Calu3 (cell line): ENCODE data around the gene HNRNPUL2. TPM values are rescaled to one million over a fixed set of nuclear protein-coding genes. Genes with fewer than 3 reads are reported as not detected.
A peak's percentile ranks its signal among the peaks of the same experiment; 100 is the strongest.

ENCODE experiments used
- BruUV-seq: library from RNA; stranded (reverse); fragments of 400-500 nt; replicated peaks from 2 replicates; lab custom pipeline; 2021; lab: Mats Ljungman, UMichigan
- CTCF ChIA-PET: fragments of 300-600 bp; sonication (Branson Sonifier 250); formaldehyde crosslinking; loops from one replicate; lab custom pipeline; 2022; ENCODE audit warnings: antibody characterized with exemption; lab: Charles Lee
- DNase-seq: peaks from one replicate; pipeline ENCODE4 v3.0.0; 2022
- H3K27ac Mint-ChIP-seq: one replicate; pipeline ENCODE4 v1.8.0; 2022; ENCODE audit warnings: mixed read lengths; ENCODE audit not compliant: unreplicated experiment
- H3K27me3 Mint-ChIP-seq: one replicate; pipeline ENCODE4 v1.8.0; 2022; ENCODE audit warnings: mixed read lengths; ENCODE audit not compliant: unreplicated experiment
- H3K36me3 Mint-ChIP-seq: one replicate; pipeline ENCODE4 v1.8.0; 2022; ENCODE audit warnings: mild to moderate bottlenecking, moderate library complexity, mixed read lengths; ENCODE audit not compliant: insufficient read depth, unreplicated experiment
- H3K4me1 Mint-ChIP-seq: one replicate; pipeline ENCODE4 v1.8.0; 2022; ENCODE audit warnings: mild to moderate bottlenecking, low read depth, mixed read lengths; ENCODE audit not compliant: unreplicated experiment
- H3K4me3 Mint-ChIP-seq: one replicate; pipeline ENCODE4 v1.8.0; 2022; ENCODE audit warnings: mild to moderate bottlenecking, low read depth, moderate library complexity, mixed read lengths; ENCODE audit not compliant: unreplicated experiment
- H3K9me3 Mint-ChIP-seq: one replicate; pipeline ENCODE4 v1.8.0; 2022; ENCODE audit warnings: low read depth, mixed read lengths; ENCODE audit not compliant: unreplicated experiment
- CTCF ChIP-seq: fragments of 200-600 bp; IDR thresholded peaks from one replicate; pipeline ENCODE4 v1.8.0; 2022; ENCODE audit warnings: antibody characterized with exemption; ENCODE audit not compliant: unreplicated experiment
- intact Hi-C: fragments of 100-400 bp; cut with micrococcal nuclease; formaldehyde crosslinking; loops from one replicate; pipeline ENCODE4 v1.10.0; 2022; ENCODE audit not compliant: unreplicated experiment
- total RNA-seq: library from RNA; stranded (reverse); gene quantifications from 2 replicates; pipeline ENCODE4 v1.2.3, GENCODE V29; 2022

HNRNPUL2 gene
- total RNA-seq, 1 experiment from 2014 or later, result 52.7 TPM

- CTCF ChIA-PET, result no interaction called here
- BruUV-seq, result no TSS peak
- Mint-ChIP-seq H3K9me3 (no peaks in the 10 kb centered on the region), H3K4me1 (peaks cover 44% of the 10 kb centered on the region), H3K36me3 (peaks cover 95% of the 10 kb centered on the region), H3K4me3 (no peak overlapping the region), H3K27me3 (no peaks in the 10 kb centered on the region), H3K27ac (no peak overlapping the region)
- DNase-seq, result no peak
- no peak for TF ChIP-seq CTCF
- intact Hi-C loops, result no loop called here
Measured at GRCh38 chr11:62716816-62717215, 10.4 kb downstream of the HNRNPUL2 start.

GRCh38 chr11:62716206-62716605 lies 11.1 kb downstream of the HNRNPUL2 start:
- no TSS peak for BruUV-seq
- Mint-ChIP-seq H3K36me3 (peaks cover 95% of the 10 kb centered on the region), H3K27ac (no peak overlapping the region), H3K9me3 (no peaks in the 10 kb centered on the region), H3K4me3 (no peak overlapping the region), H3K27me3 (no peaks in the 10 kb centered on the region), H3K4me1 (peaks cover 44% of the 10 kb centered on the region)
- DNase-seq, result no peak
- intact Hi-C loops, result no loop called here
- no peak for TF ChIP-seq CTCF
- CTCF ChIA-PET, result interaction anchor here (1.3 kb wide), 1 partner anchor 11 kb away, joined by 3 read pairs; the partner anchor contains the start of gene HNRNPUL2

GRCh38 chr11:62715150-62716130 lies 11.8 kb downstream of the HNRNPUL2 start:
- Mint-ChIP-seq H3K27me3 (no peaks in the 10 kb centered on the region), H3K9me3 (no peaks in the 10 kb centered on the region), H3K27ac (no peak overlapping the region), H3K36me3 (peaks cover 98% of the 10 kb centered on the region), H3K4me3 (no peak overlapping the region), H3K4me1 (peaks cover 44% of the 10 kb centered on the region)
- no TSS peak for BruUV-seq
- DNase-seq, result no peak
- TF ChIP-seq CTCF, result no peak
- CTCF ChIA-PET, result interaction anchor here (1.3 kb wide), 1 partner anchor 12 kb away, joined by 3 read pairs; the partner anchor contains the start of gene HNRNPUL2
- intact Hi-C loops, result no loop called here

- Mint-ChIP-seq H3K4me3 (peak overlapping the region; percentile 64), H3K27ac (peak overlapping the region; percentile 95), H3K36me3 (peaks cover 98% of the 10 kb centered on the region), H3K4me1 (peaks cover 48% of the 10 kb centered on the region), H3K27me3 (no peaks in the 10 kb centered on the region), H3K9me3 (no peaks in the 10 kb centered on the region)
- peak; percentile 69 for DNase-seq
- TF ChIP-seq CTCF, result no peak
- BruUV-seq, result no TSS peak
- CTCF ChIA-PET, result interaction anchor here (1.0 to 1.4 kb wide), 2 partner anchors 73 to 92 kb away, joined by 3 read pairs; partner anchors contain the start of gene B3GAT3
- intact Hi-C loops, result no loop called here
Measured at GRCh38 chr11:62713343-62713742, 13.9 kb downstream of the HNRNPUL2 start.
